Brain microvascular endothelial cell (primary cell): Measurements from ENCODE around the gene ABHD2.
"Not testable (repeated sequence)": the region's sequence is repeated elsewhere in the genome, so short reads cannot be mapped to it uniquely, and the experiment has no call there.

Experiments
- DNase-seq: peaks from one replicate; pipeline ENCODE4 v3.0.0-alpha.2; 2020
- H3K27ac ChIP-seq: fragments of 250-450 bp; sonication (Bioruptor Pico); 2 replicates; pipeline ENCODE4 v1.5.1; 2020; ENCODE audit warnings: mild to moderate bottlenecking, moderate library complexity
- H3K27me3 ChIP-seq: fragments of 250-450 bp; sonication (Bioruptor Pico); replicated peaks from 2 replicates; pipeline ENCODE4 v1.5.1; 2020; ENCODE audit warnings: mild to moderate bottlenecking
- H3K36me3 ChIP-seq: fragments of 250-450 bp; sonication (Bioruptor Pico); replicated peaks from 2 replicates; pipeline ENCODE4 v1.5.1; 2020; ENCODE audit warnings: mild to moderate bottlenecking
- H3K4me3 ChIP-seq: 2 replicates; pipeline ENCODE4 v1.5.1; 2011; ENCODE audit warnings: low read depth, mild to moderate bottlenecking, control low read depth, low read length, moderate library complexity
- in situ Hi-C: cut with HindIII; loops from 2 replicates; pipeline ENCODE4 v1.10.0; 2017; ENCODE audit warnings: low sequenced_read_pairs, low pct_ligation_motif_present
- TF ChIP-seq, protein P1 (sequence below): IDR thresholded peaks from 2 replicates; pipeline ENCODE4 v1.5.1; 2011; ENCODE audit warnings: low read depth, mild to moderate bottlenecking, moderate library complexity, low read length, control low read depth, inconsistent platforms; ENCODE audit errors: missing control alignments

The ABHD2 gene

DNA sequence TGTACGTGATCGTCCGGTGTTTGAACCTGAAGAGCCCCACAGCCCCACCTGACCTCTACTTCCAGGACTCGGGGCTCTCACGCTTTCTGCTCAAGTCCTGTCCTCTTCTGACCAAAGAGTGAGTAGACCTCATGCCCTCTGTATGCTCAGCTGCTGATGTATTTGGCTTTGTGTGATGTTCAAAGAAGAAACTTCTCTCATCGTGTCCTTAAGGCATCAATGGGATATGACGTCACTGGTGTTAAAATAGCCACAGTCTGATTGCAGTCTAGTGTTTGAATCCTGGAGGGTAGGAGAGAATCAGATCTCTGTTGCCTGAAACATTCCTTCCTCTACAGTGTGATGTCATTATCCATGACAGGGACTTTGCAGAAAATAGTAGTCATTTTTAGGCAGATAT lies 28.1 kb downstream of the ABHD2 start:
- H3K27me3 ChIP-seq, result no peaks in the 10 kb centered on the region
- TF ChIP-seq, protein P1, sequence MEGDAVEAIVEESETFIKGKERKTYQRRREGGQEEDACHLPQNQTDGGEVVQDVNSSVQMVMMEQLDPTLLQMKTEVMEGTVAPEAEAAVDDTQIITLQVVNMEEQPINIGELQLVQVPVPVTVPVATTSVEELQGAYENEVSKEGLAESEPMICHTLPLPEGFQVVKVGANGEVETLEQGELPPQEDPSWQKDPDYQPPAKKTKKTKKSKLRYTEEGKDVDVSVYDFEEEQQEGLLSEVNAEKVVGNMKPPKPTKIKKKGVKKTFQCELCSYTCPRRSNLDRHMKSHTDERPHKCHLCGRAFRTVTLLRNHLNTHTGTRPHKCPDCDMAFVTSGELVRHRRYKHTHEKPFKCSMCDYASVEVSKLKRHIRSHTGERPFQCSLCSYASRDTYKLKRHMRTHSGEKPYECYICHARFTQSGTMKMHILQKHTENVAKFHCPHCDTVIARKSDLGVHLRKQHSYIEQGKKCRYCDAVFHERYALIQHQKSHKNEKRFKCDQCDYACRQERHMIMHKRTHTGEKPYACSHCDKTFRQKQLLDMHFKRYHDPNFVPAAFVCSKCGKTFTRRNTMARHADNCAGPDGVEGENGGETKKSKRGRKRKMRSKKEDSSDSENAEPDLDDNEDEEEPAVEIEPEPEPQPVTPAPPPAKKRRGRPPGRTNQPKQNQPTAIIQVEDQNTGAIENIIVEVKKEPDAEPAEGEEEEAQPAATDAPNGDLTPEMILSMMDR, result no peak
- in situ Hi-C loops, result no loop called here
- peak overlapping the region; percentile 97 for H3K27ac ChIP-seq
- no peak overlapping the region for H3K4me3 ChIP-seq
- DNase-seq, result peak; percentile 83
- H3K36me3 ChIP-seq, result no peaks in the 10 kb centered on the region

DNA sequence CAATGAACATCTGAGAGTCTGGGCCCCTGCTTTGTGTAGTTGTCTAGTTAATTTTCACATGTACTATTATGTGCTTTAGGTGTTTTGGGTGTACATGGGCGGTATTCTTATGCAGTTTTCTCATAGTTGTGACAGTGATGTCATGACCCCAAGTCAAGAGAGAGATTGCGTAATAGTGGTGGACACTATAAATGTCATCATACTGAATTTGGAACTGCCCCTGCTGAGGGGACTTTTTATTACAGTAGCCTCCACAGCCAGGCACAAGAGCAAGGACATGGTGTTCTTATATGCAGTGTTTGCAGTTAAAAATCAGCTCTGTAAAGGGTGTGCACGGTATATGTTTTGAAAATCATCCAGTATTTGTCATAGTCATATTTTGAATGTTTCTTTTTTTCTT lies 29.5 kb downstream of the ABHD2 start:
- no peaks in the 10 kb centered on the region for H3K36me3 ChIP-seq

DNA sequence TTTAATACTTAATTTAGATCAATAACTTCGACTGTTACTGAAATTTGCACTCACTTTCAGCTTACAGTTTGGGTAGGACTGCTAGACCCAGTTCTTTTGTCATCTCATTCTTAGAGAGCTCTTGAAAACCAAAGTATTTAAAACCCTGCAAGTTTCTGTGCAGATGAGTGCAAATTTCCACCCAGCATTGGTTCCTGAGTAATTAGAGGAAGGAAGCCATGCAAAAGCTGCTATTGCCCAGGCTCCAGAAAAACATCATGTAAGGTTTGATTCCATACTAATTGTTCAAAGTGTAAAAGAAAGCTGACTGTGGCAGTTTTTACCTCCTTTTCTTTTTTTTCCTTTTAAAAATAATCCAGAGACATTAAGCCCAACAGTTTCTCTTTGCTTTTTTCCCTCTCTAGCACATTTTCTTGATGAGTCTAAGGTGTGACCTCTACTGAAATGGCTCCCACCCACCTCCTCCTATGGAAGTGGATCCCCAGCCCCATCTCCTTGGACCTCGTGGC lies 30.3 kb downstream of the ABHD2 start:
- no peak for DNase-seq
- peak overlapping the region; percentile 97 for H3K27ac ChIP-seq
- H3K4me3 ChIP-seq, result no peak overlapping the region
- H3K36me3 ChIP-seq, result no peaks in the 10 kb centered on the region
- in situ Hi-C loops, result no loop called here
- no peaks in the 10 kb centered on the region for H3K27me3 ChIP-seq
- TF ChIP-seq, protein P1, result no peak

More for the DNA sequence above, 29.5 kb downstream of the ABHD2 start:
- in situ Hi-C loops, result no loop called here
- TF ChIP-seq, protein P1, result no peak
- peak overlapping the region; percentile 97 for H3K27ac ChIP-seq
- H3K4me3 ChIP-seq, result no peak overlapping the region
- H3K27me3 ChIP-seq, result no peaks in the 10 kb centered on the region
- no peak for DNase-seq

DNA sequence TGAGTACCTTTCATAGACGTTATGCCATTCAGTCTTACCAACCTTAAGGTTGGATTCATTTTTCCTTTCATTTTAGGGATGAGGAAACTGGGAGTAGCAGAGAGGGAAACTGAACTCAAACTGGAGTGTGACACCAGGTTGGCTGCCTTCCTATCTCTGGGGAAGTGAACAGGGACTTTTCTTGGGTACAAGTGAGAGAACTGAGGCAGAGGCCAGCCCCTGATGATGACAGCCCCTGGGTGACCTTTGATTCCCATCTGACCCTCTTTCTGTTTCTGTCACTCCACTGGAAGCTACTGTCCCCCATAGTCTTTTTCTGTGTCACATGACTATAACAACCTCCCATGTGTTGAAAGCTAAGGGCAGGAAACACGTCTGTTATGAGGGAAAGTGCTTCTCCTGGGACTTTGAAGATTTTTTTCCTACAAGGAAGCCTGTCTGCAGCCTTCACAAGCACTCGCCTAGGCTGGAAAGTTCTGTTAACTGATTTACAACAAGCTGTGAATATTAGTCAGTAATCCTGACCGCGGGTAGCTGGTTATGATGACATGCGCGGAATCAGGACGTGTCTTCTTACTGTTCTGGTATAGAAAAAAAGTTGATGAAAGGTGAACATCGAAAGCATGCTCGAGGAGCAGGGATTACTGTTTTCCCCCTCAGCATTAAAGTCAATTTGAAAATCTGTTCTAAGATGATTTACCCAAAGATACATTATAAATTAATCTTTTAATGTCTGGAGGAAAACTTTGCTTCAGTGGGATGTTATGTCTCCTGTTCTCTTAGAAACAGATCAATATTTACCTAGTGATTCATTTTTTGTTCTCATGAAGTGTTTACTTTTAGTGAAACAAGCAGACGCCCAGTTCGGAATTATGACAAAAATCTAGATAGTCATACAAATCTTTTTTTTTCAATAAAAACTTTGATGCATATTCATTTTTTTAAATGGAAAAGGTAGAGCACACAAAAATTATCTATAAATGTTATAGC lies 31.5 kb downstream of the ABHD2 start:
- in situ Hi-C loops, result no loop called here
- peak; percentile 95 for DNase-seq
- Histone ChIP-seq H3K4me3 (no peak overlapping the region), H3K27me3 (no peaks in the 10 kb centered on the region), H3K27ac (peak overlapping the region; percentile 97), H3K36me3 (no peaks in the 10 kb centered on the region)
- TF ChIP-seq, protein P1, result no peak

DNA sequence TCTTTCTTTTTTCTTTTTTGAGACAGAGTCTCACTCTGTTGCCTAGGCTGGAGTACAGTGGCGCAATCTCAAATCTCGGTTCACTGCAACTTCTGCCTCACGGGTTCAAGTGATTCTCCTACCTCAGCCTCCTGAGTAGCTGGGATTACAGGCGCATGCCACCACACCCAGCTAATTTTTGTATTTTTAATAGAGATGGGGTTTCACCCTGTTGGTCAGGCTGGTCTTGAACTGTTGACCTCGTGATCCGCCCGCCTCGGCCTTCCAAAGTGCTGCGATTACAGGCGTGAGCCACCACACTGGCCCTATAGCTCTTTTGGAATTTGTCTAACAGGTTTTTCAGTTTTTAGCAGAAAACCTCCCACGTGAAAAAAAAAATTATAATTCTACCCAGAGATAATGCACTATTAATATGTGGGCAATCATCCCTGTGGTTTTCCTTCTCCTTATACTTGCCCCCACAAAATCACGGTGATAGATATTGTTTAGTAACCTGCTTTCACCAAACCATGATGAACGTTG lies 32.3 kb downstream of the ABHD2 start:
- DNase-seq, in situ Hi-C loops, H3K4me3 ChIP-seq, H3K36me3 ChIP-seq, H3K27me3 ChIP-seq: not testable (repeated sequence)
- peak overlapping the region; percentile 97 for H3K27ac ChIP-seq

DNA sequence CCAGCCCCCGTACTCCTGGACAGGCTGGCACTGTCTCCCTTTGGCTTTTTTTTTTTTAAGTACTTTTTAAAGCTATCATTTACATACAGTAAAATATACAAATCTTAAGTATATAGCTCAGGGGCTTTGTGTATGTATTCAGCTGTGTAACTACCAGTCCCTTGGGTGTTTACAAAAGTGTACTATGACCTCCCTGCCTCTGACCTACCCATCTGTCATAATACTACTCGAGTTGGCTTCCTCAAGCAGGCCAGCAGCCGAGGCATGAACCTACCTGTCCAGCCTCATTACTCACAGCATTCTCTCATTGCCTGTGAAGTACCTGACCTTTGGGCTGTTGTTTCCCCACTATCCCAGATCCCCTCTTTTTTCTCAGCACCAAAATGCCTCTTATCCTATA lies 33.2 kb downstream of the ABHD2 start:
- Histone ChIP-seq H3K36me3 (no peaks in the 10 kb centered on the region), H3K27ac (no peak overlapping the region), H3K4me3 (no peak overlapping the region), H3K27me3 (no peaks in the 10 kb centered on the region)
- TF ChIP-seq, protein P1, result no peak
- DNase-seq, result no peak
- in situ Hi-C loops, result no loop called here
